SW 1271 (cell line): Measurements from ENCODE around the gene FRS2.

Source experiments
- DNase-seq, 2 experiments: peaks; one replicate each; lab custom pipeline; 2025; lab: John Stamatoyannopoulos, UW

Gene FRS2

GRCh38 chr12:69501154-69501895 lies 31.1 kb downstream of the FRS2 start:
- no peak for DNase-seq

GRCh38 chr12:69502345-69503081 lies 32.3 kb downstream of the FRS2 start:
- peak; percentile 67 to 82 for DNase-seq

DNA sequence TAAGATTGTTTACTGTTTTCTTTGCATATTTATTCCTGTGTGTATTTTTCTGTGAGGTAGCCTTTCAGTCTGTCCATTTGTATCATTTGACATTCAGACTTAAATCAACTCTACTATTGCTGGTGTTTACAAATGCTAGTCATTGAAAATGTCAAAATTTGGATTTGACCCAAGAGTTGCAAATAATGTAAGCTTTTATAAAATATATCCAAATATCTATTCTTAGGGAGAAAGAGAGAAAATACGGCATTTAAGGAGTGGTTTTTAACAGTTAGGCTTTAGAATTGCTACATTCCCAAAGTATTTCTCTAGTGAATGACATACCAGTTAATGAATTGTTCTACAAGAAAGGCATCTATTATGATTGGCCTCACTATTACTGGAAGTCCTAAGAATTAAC lies 37.9 kb downstream of the FRS2 start:
- no peak for DNase-seq

GRCh38 chr12:69508621-69509020 lies 38.4 kb downstream of the FRS2 start:
- no peak for DNase-seq

- DNase-seq, result peak in 1 of 2 experiments; percentile 13
These were observed 39.1 kb downstream of the FRS2 start for GRCh38 chr12:69509308-69509736.

DNA sequence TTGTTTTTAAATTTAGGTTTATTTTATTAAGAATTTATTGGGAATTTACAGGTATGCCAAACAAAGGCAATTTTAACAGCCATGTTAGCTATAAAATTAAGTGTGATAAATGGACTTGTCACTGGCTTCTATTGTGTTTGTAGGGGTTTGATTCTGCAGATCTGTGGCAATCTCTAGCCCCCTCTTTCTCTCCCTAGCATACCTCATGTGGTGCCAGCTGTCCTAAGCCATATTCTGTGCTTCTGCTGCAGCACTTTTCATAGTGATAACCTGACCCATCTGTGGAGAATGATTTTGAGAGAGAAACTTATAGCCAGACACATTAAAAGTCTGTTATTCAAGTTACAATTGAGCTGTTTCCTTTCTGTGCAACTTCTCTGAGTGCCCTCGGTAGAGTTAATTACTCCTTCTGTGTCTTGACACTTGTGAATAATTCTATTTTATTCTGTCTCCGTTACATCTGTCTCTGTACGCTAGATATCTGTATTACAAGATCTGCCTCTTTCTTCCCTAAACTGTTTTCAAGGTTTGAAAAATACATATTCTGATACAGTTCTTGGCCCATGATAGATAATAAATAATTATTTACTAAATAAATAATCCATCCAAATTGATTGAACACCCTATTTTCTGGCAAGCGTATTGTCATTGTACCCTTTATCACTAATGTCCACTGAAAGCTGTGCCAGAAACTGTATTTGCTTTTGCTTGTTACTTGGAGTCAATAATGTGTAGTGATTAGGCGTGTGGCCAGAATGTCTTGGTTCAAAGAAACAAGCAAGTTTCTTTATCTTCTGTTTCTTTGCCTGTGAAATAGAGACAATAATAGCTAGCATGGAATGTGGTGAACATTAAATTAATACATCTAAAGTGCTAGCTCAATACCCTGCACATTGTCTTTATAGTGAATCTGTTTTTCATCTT lies 40.0 kb downstream of the FRS2 start:
- no peak for DNase-seq

- DNase-seq, result no peak
These were observed 40.8 kb downstream of the FRS2 start for GRCh38 chr12:69511016-69511415.

GRCh38 chr12:69511469-69512267 lies 41.5 kb downstream of the FRS2 start:
- no peak for DNase-seq

DNA sequence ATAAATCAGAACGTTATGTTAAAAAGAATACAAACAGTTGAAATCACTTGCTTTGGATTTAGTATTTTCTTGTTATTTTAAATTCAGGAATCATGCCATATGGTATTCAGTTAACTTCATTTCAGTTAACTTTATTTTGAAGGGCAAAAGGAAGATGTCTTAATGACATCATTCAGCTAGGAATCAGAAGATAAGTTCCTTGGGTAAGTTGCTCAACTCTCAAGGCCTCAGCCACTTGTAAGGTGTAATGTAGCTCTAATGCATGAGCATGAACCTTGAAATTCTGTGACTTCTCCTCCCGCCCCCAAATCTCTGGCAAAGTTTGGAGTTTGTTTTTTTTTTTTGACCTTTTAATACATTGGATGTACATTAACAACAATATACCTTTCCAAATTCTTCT lies 42.6 kb downstream of the FRS2 start:
- DNase-seq, result no peak

DNA sequence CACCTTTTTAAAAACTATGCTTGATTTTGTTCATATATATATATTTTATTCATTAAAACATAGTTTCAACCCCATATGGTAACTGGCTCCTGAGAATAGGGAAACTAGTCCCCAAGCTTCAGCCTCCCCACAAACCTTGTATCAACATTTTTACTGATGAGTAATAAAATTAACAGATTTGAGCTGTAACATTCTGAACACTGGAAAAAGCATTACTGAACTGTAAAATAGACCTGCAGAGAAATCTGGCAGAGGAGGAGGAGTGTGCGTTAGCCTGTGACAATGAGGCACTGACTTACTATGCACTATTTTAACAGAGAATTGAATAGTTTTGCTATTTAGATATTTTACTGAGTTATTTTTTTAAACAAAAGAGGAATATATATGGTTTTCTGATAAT lies 43.1 kb downstream of the FRS2 start:
- DNase-seq, result no peak

DNA sequence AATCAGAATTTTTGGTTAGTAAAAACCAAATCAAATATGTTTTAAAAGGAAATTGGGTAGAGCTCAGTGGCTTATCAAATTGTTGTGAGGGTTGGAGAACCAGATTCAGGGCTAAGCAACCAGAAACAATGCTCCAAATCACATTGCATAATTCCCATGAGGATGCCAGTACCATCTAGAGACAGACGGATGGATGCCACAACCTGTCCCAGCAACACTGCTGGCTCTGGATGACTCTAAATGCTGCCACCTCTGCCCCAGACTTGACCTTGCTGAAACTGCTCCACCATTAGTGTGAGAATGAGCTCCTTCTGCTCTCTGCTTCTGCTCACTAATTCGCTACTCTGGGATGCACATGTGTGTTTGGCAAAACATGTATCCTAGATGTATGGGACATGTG lies 43.9 kb downstream of the FRS2 start:
- no peak for DNase-seq

- DNase-seq, result no peak
These were observed 44.7 kb downstream of the FRS2 start for GRCh38 chr12:69514845-69515244.

DNA sequence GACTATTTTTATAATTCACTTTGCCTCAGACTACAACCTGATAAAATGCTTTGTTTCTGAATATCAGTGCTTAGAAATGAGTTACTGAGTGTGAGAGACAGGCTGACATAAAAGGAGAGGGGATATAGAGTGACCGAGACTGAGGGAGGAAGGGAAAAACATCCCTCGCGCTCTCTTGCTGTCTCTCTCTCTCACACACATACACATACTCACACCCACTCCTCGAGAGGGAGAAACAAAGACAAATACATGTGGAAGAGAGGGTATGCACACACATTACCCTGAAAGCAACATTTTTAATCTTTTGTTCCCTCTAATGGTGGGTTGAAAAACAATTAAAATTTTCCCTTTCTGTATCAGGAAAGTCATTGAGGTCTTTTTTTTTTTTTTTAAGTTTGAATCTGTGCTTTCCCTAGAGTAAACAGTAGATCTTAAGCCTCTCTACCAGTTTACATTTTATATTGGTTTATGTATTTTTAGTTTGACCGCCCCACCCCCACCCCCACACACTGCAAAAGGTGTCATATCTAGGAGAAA lies 45.3 kb downstream of the FRS2 start:
- no peak for DNase-seq

DNA sequence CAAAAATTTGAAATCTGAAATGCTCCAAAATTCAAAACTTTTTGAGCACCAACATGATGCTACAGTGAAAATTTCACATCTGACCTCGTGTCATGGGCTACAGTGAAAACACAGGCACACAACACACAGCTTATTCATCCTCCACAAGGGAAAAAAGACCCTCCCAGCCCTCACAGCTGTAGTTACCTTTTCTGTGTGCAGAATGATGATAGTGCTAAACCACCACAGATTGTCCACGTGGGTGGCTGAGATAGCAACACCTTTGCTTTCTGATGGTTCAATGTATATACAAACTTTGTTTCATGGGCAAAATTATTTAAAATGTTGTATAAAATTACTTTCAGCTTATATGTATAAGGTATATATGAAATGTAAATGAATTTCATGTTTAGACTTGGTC lies 46.8 kb downstream of the FRS2 start:
- DNase-seq, result no peak

DNA sequence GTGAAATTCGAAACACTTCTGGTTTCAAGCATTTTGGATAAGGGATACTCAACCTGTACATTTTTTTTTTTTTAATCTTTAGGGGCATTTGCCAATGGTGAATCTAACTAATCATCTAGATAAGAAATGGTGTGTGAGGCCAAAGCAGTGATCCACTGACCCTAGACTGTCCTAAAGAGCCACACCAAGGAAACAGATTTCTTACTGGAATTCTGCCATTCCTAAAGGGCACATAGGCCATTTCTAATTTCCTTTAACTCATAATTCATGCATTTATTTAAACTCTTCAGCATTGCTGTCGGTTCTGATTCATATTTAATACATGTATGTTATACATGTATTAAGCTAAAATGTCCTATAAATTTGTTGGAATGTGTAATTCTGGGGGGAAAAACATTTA lies 47.2 kb downstream of the FRS2 start:
- DNase-seq, result no peak

- no peak for DNase-seq
These were observed 49.7 kb downstream of the FRS2 start for GRCh38 chr12:69519871-69520270.

DNA sequence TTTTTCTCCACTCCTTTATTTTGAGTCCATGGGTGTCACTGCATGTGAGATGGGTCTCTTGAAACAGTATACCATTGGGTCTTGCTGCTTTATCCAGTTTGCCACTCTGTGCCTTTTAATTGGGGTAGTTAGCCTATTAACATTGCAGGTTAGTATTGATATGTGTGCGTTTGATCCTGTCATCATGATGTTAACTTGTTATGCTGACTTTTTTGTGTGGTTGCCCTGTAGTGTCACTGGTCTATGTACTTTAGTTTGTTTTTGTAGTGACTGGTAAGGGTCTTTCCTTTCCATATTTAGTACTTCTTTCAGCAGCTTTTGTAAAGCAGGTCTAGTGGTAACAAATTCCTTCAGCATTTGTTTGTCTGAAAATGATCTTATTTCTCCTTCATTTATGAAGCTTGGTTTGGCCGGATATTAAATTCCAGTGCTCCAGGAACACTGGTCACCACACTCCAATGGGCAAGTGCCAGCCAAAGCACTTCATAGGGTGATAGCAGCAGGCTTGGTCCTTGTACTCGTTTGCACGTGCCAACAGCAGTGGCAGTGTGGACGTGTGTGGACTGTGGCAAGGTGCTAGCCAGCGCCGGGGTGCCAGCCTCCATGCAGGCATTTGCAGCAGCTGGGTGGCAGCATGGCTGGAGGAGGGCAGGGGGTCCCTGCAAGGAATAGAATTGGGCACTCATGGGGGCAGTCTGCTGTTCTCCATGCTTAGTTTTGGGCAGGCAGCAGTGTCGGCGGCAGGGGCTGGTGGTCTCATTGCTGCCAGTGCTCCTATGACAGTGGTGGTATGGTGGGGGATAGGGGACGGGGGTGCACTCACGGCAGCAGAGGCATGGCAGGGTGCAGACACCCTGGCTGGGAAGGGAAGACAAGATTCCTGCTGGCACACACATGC lies 53.5 kb downstream of the FRS2 start:
- no peak for DNase-seq

- DNase-seq, result no peak
These were observed 54.1 kb downstream of the FRS2 start for GRCh38 chr12:69524331-69524630.

GRCh38 chr12:69524755-69525469 lies 54.7 kb downstream of the FRS2 start:
- no peak for DNase-seq
